SK-N-MC (cell line): ENCODE results near the gene WFDC1.

Experiments
- EZH2 ChIP-seq: fragments of 200-600 bp; sonication (generic); IDR thresholded peaks from one replicate; pipeline ENCODE4 v1.6.1; 2017; ENCODE audit warnings: antibody characterized with exemption
- POLR2AphosphoS5 ChIP-seq: IDR thresholded peaks from 2 replicates; pipeline ENCODE4 v1.6.1; 2012; ENCODE audit warnings: mild to moderate bottlenecking, low read depth, low read length, borderline replicate concordance

- no peak for TF ChIP-seq POLR2AphosphoS5
- TF ChIP-seq EZH2 = no peak
Measured at GRCh38 chr16:84302111-84302954, 7.7 kb downstream of the WFDC1 start.
